Uterus (tissue), 2 donors: ENCODE results near the gene HSPG2.

ENCODE experiments used
- CTCF ChIP-seq, 4 experiments: fragments of 200-600 bp in 2 of 4; fragments of 450-650 bp in 2 of 4; sonication (generic) in 2 of 4; IDR thresholded peaks; one replicate each; pipeline ENCODE4 v1.5.1; 2016 to 2019; ENCODE audit warnings: antibody characterized with exemption in 4 of 4, mild to moderate bottlenecking in 2 of 4, moderate library complexity in 1 of 4
- POLR2A ChIP-seq, 2 donors: fragments of 450-650 bp; IDR thresholded peaks; one replicate each; pipeline ENCODE4 v1.6.1; 2016; ENCODE audit warnings: antibody characterized with exemption in 2 of 2, mild to moderate bottlenecking in 1 of 2, moderate library complexity in 1 of 2

- TF ChIP-seq CTCF (IDR thresholded peaks at IDR 0.05) (no peak), POLR2A (IDR thresholded peaks at IDR 0.05) (no peak)
These were observed 41.1 kb downstream of the HSPG2 start for GRCh38 chr1:21896026-21896425.
